HepG2 (cell line): Measurements from ENCODE around the gene FRMD5. TPM values are rescaled to one million over a fixed set of nuclear protein-coding genes. Genes with fewer than 3 reads are reported as not detected.

Source experiments
- ATAC-seq: fragments of 200-7000 bp; cut with Tn5 transposase; 3 replicates; pipeline ENCODE4 v1.9.1; 2020; ENCODE audit warnings: mild to moderate bottlenecking, moderate library complexity
- BruUV-seq: library from RNA; stranded (reverse); fragments of 400-500 nt; replicated peaks from 2 replicates; lab custom pipeline; 2021; lab: Mats Ljungman, UMichigan
- CTCF ChIA-PET: fragments of 300-600 bp; formaldehyde crosslinking; extraction: SDS; loops from one replicate; lab custom pipeline; 2021; ENCODE audit warnings: low total read pairs, inconsistent platforms, low intra/inter-chr PET ratio; lab: Yijun Ruan, JAX
- POLR2A ChIA-PET: fragments of 350-600 bp; sonication (Branson Sonifier 250); formaldehyde crosslinking; loops from one replicate; lab custom pipeline; 2020; ENCODE audit warnings: antibody characterized with exemption, inconsistent platforms; lab: Yijun Ruan, JAX
- DNase-seq: peaks from one replicate; pipeline ENCODE4 v3.0.0-alpha.2; 2015; ENCODE audit warnings: low spot score
- FAIRE-seq: peaks from 3 replicates; lab custom pipeline; 2011; peaks lifted over from hg19 to GRCh38; lab: Jason Lieb, UNC
- H2AFZ ChIP-seq: one replicate; pipeline ENCODE4 v1.6.1; 2011; ENCODE audit warnings: low read length, inconsistent platforms
- H3K27ac ChIP-seq: fragments of 300-600 bp; 3 replicates; pipeline ENCODE4 v1.8.0; 2011; ENCODE audit warnings: mixed run types, mild to moderate bottlenecking, mixed read lengths, low read length, inconsistent platforms; ENCODE audit not compliant: insufficient read depth; ENCODE audit errors: extremely low read length
- H3K27me3 ChIP-seq, 2 experiments: fragments of 200-600 bp in 1 of 2; 2 replicates in 1 of 2; 3 replicates in 1 of 2; pipeline versions ENCODE4 v1.6.0 to v1.8.0; 2011; ENCODE audit warnings: low read length in 2 of 2, mild to moderate bottlenecking in 2 of 2, moderate library complexity in 2 of 2, inconsistent platforms in 1 of 2; ENCODE audit not compliant: insufficient read depth in 2 of 2, control insufficient read depth in 1 of 2
- H3K36me3 ChIP-seq, 2 experiments: fragments of 200-600 bp in 1 of 2; replicated peaks in 1 of 2; 2 replicates in 1 of 2; 3 replicates in 1 of 2; pipeline versions ENCODE4 v1.5.1 to v1.8.0; 2011; ENCODE audit warnings: low read length in 2 of 2, inconsistent platforms in 1 of 2; ENCODE audit not compliant: insufficient read depth in 2 of 2, control insufficient read depth in 1 of 2
- H3K4me1 ChIP-seq: 2 replicates; pipeline ENCODE4 v1.5.1; 2012; ENCODE audit warnings: low read length, inconsistent platforms; ENCODE audit not compliant: insufficient read depth
- H3K4me2 ChIP-seq: 2 replicates; pipeline ENCODE4 v1.6.0; 2011; ENCODE audit warnings: low read depth, low read length, inconsistent platforms
- H3K4me3 ChIP-seq, 3 experiments: fragments of 200-600 bp in 1 of 3; sonication (generic), shearing (Covaris generic) in 1 of 3; replicated peaks in 1 of 3; 2 replicates each; pipeline ENCODE4 v1.5.1; 2011 to 2016; ENCODE audit warnings: low read length in 3 of 3, inconsistent platforms in 2 of 3, low read depth in 2 of 3, mild to moderate bottlenecking in 2 of 3, control low read depth in 1 of 3, mixed read lengths in 1 of 3; ENCODE audit not compliant: insufficient read depth in 1 of 3
- H3K79me2 ChIP-seq: one replicate; pipeline ENCODE4 v1.6.1; 2011; ENCODE audit warnings: low read length, inconsistent platforms; ENCODE audit not compliant: insufficient read depth
- H3K9ac ChIP-seq: 2 replicates; pipeline ENCODE4 v1.6.0; 2011; ENCODE audit warnings: mild to moderate bottlenecking, low read depth, low read length, inconsistent platforms; ENCODE audit not compliant: insufficient read depth
- H3K9me3 ChIP-seq: 2 replicates; pipeline ENCODE4 v1.5.1; 2012; ENCODE audit warnings: mild to moderate bottlenecking, low read length
- H4K20me1 ChIP-seq: 2 replicates; pipeline ENCODE4 v1.6.0; 2011; ENCODE audit warnings: inconsistent platforms, mild to moderate bottlenecking, low read length, moderate library complexity; ENCODE audit not compliant: insufficient read depth
- REXO4 ChIP-seq: sonication (generic); formaldehyde crosslinking; IDR thresholded peaks from 2 replicates; pipeline ENCODE4 v1.8.0; 2022; ENCODE audit warnings: missing genetic modification reagents, mild to moderate bottlenecking, borderline replicate concordance
- TOPORS ChIP-seq: sonication (generic); formaldehyde crosslinking; IDR thresholded peaks from 2 replicates; pipeline ENCODE4 v1.8.0; 2023; ENCODE audit warnings: mild to moderate bottlenecking, missing genetic modification reagents
- ZNF644 ChIP-seq: IDR thresholded peaks from 2 replicates; pipeline ENCODE4 v1.6.1; 2016; ENCODE audit warnings: low read depth
- WGBS: methylation state at CpG from one replicate; pipeline ENCODE4 v1.1.6; 2017; ENCODE audit warnings: low lambda C conversion rate; 5-methylcytosine and 5-hydroxymethylcytosine counted together
- in situ Hi-C: cut with HindIII; loops from 2 replicates; pipeline ENCODE4 v1.10.0; 2017; ENCODE audit warnings: low pct_unique_long_range_greater_than_20kb; ENCODE audit not compliant: extremely low pct_ligation_motif_present
- intact Hi-C: fragments of 100-400 bp; cut with micrococcal nuclease; formaldehyde crosslinking; loops from one replicate; pipeline ENCODE4 v1.10.0; 2022; ENCODE audit not compliant: unreplicated experiment
- polyA plus RNA-seq, 8 experiments: library from polyadenylated mRNA; depleted of rRNA in 3 of 8; stranded (reverse) in 7 of 8; unstranded in 1 of 8; fragments of >200 nt; fragmentation: Illumina TruSeq in 4 of 8; extraction: Trizol in 4 of 8; gene quantifications; 2 replicates each; pipeline versions ENCODE4 v1.2.1 to v1.2.3, GENCODE V29; 2011 to 2016; ENCODE audit warnings: low read depth in 4 of 8, missing spikeins in 1 of 8, mixed read lengths in 1 of 8; ENCODE audit not compliant: insufficient read depth in 1 of 8
- total RNA-seq, 5 experiments: library from RNA; depleted of rRNA; stranded (reverse); fragments of >200 nt; fragmentation: Illumina TruSeq; extraction: Trizol; gene quantifications; 2 replicates each; pipeline ENCODE4 v1.2.3, GENCODE V29; 2016; ENCODE audit warnings: low read depth in 1 of 5
- TF ChIP-seq, protein P1 (sequence below): sonication (generic); IDR thresholded peaks from 2 replicates; pipeline ENCODE4 v1.6.1; 2016; ENCODE audit warnings: low read depth, borderline replicate concordance

FRMD5 gene
- total and polyA plus RNA-seq, 2 of the 13 experiments (the other 11 are each of a cell fraction or from before 2014, with no cell fraction given) = 0.93 to 1.5 TPM

DNA sequence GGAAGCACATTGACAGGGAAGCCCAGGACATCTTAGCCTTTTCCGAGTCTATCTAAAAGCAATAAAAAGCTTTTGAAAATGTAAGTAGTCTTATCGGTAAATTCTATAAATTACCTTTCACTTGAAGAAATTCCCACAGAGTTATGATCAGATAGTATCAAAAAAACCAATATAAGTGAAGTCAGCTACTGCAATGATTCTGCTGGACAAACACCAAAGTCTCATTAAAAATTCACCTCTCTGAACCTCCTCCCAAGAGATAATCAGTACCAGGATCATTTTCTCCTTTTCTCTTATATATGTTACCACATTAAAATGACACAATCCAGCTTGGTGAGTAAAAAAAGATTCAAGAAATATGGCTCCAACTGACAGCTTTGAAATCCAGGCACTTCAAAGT lies 69.2 kb downstream of the FRMD5 start:
- BruUV-seq = no TSS peak
- no peak overlapping the region for H3K4me3 ChIP-seq

DNA sequence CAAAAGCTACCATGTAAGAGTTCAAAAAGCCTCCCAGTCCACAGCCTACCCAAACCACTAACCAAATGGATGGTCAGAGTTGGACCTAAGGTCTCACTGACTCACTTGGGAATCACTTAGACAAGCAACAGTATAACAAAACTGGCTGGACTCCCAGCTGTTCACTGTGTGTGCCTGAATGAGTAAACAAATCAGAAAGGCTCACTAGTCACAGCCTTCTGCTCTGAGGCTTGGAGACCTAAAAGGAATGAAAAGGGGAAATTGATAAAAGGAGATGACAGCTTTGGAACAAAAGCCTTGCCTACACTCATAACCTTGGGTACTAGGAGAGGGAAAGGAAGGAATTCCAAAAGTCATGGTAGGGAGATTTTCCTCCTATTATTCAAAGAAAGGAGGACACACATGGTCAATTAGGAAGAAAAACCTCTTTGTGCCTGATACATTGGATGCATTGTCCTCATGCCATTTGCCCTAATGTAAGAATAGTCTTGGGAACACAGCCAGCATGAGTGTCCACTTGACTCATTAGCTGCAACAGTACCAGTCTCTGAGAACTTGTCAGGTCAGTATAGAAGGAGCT lies 92.3 kb downstream of the FRMD5 start:
- peak; percentile 62 for ATAC-seq
- H3K4me2 ChIP-seq = no peak overlapping the region
- no peak overlapping the region for H3K9ac ChIP-seq
- H3K27ac ChIP-seq = no peak overlapping the region
- no peak overlapping the region for H3K4me3 ChIP-seq
- no peaks in the 10 kb centered on the region for H3K27me3 ChIP-seq
- H3K36me3 ChIP-seq = no peaks in the 10 kb centered on the region
- no peaks in the 10 kb centered on the region for H3K4me1 ChIP-seq
- in situ Hi-C loops (no loop called here), intact Hi-C loops (no loop called here)
- H4K20me1 ChIP-seq = no peaks in the 10 kb centered on the region
- BruUV-seq = no TSS peak
- ChIA-PET CTCF (no interaction called here), POLR2A (no interaction called here)
- no peak for FAIRE-seq
- TF ChIP-seq REXO4 (CRISPR knock-in tag) = no peak
- TF ChIP-seq, protein P1, sequence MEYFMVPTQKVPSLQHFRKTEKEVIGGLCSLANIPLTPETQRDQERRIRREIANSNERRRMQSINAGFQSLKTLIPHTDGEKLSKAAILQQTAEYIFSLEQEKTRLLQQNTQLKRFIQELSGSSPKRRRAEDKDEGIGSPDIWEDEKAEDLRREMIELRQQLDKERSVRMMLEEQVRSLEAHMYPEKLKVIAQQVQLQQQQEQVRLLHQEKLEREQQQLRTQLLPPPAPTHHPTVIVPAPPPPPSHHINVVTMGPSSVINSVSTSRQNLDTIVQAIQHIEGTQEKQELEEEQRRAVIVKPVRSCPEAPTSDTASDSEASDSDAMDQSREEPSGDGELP = peak; percentile 31; the same call in 1 of the 2 replicates
- TF ChIP-seq ZNF644 (CRISPR knock-in tag) = peak; percentile 79; the same call in 1 of the 2 replicates
- DNase-seq = peak; percentile 75
- H3K79me2 ChIP-seq = no peaks in the 10 kb centered on the region
- no peak overlapping the region for H2AFZ ChIP-seq
- no peaks in the 10 kb centered on the region for H3K9me3 ChIP-seq

More for the DNA sequence above, 69.2 kb downstream of the FRMD5 start:
- no peak overlapping the region for H3K9ac ChIP-seq
- ChIA-PET CTCF (no interaction called here), POLR2A (no interaction called here)
- intact Hi-C loops (no loop called here), in situ Hi-C loops (no loop called here)
- no peaks in the 10 kb centered on the region for H3K4me1 ChIP-seq
- H3K79me2 ChIP-seq = no peaks in the 10 kb centered on the region
- no peaks in the 10 kb centered on the region for H3K9me3 ChIP-seq
- WGBS = 7% methylated on average over 2 of the region's 2 CpGs
- no peaks in the 10 kb centered on the region for H4K20me1 ChIP-seq
- no peaks in the 10 kb centered on the region for H3K36me3 ChIP-seq
- no peak overlapping the region for H3K27ac ChIP-seq
- FAIRE-seq (no peak), DNase-seq (no peak), ATAC-seq (no peak)
- TF ChIP-seq TOPORS = no peak
- H3K27me3 ChIP-seq = no peaks in the 10 kb centered on the region
- H3K4me2 ChIP-seq = no peak overlapping the region
- no peak overlapping the region for H2AFZ ChIP-seq
